AG08395 (cell line): ENCODE data around the gene DROSHA.

ENCODE experiments used
- DNase-seq: peaks from one replicate; pipeline ENCODE4 v3.0.0; 2012; ENCODE audit warnings: mixed read lengths, low spot score

The DROSHA gene

GRCh38 chr5:31464081-31464480 lies 67.8 kb downstream of the DROSHA start:
- DNase-seq = no peak

GRCh38 chr5:31463351-31463750 lies 68.5 kb downstream of the DROSHA start:
- no peak for DNase-seq

- DNase-seq = no peak
Observed at GRCh38 chr5:31459594-31459993, 72.3 kb downstream of the DROSHA start.

GRCh38 chr5:31455172-31455571 lies 76.7 kb downstream of the DROSHA start:
- no peak for DNase-seq

GRCh38 chr5:31453522-31453921 lies 78.4 kb downstream of the DROSHA start:
- DNase-seq = no peak

- no peak for DNase-seq
Observed at GRCh38 chr5:31452314-31452713, 79.6 kb downstream of the DROSHA start.

- DNase-seq = no peak
Observed at GRCh38 chr5:31449962-31450361, 81.9 kb downstream of the DROSHA start.

GRCh38 chr5:31449174-31449573 lies 82.7 kb downstream of the DROSHA start:
- peak; percentile 31 for DNase-seq

- DNase-seq = no peak
Observed at GRCh38 chr5:31445041-31445600, 86.8 kb downstream of the DROSHA start.

- no peak for DNase-seq
Observed at GRCh38 chr5:31443572-31443971, 88.3 kb downstream of the DROSHA start.

GRCh38 chr5:31442058-31442745 lies 89.7 kb downstream of the DROSHA start:
- peak; percentile 6 for DNase-seq

GRCh38 chr5:31436851-31437250 lies 95.0 kb downstream of the DROSHA start:
- no peak for DNase-seq

- no peak for DNase-seq
Observed at GRCh38 chr5:31435730-31436129, 96.2 kb downstream of the DROSHA start.

GRCh38 chr5:31434898-31435297 lies 97.0 kb downstream of the DROSHA start:
- no peak for DNase-seq

- no peak for DNase-seq
Observed at GRCh38 chr5:31433229-31433628, 98.7 kb downstream of the DROSHA start.

- no peak for DNase-seq
Observed at GRCh38 chr5:31427724-31428309, 104.1 kb downstream of the DROSHA start.

GRCh38 chr5:31427013-31427723 lies 104.7 kb downstream of the DROSHA start:
- no peak for DNase-seq

- no peak for DNase-seq
Observed at GRCh38 chr5:31421806-31422586, 109.9 kb downstream of the DROSHA start.

GRCh38 chr5:31417512-31417911 lies 114.4 kb downstream of the DROSHA start:
- no peak for DNase-seq

- DNase-seq = no peak
Observed at GRCh38 chr5:31416547-31416946, 115.3 kb downstream of the DROSHA start.

GRCh38 chr5:31415960-31416359 lies 115.9 kb downstream of the DROSHA start:
- DNase-seq = no peak
